Fibroblast of lung (primary cell): Measurements from ENCODE around the gene PRELID3B. TPM values are rescaled to one million over a fixed set of nuclear protein-coding genes. Genes with fewer than 3 reads are reported as not detected.

Experiments
- DNase-seq, 2 donors: peaks; one replicate each; pipeline versions ENCODE4 v3.0.0 to v3.0.0-alpha.2; 2010; ENCODE audit warnings: low read depth in 2 of 2
- H2AFZ ChIP-seq: 2 replicates; pipeline ENCODE4 v1.5.1; 2012; ENCODE audit warnings: low read length, control low read depth, inconsistent platforms
- H3K27ac ChIP-seq: 2 replicates; pipeline ENCODE4 v1.5.1; 2011; ENCODE audit warnings: low read length, control low read depth; ENCODE audit not compliant: insufficient read depth
- H3K27me3 ChIP-seq: 2 replicates; pipeline ENCODE4 v1.5.1; 2011; ENCODE audit warnings: mild to moderate bottlenecking, low read length; ENCODE audit not compliant: control insufficient read depth, insufficient read depth
- H3K36me3 ChIP-seq: 2 replicates; pipeline ENCODE4 v1.5.1; 2011; ENCODE audit warnings: low read length; ENCODE audit not compliant: control insufficient read depth, insufficient read depth
- H3K4me1 ChIP-seq: 2 replicates; pipeline ENCODE4 v1.5.1; 2011; ENCODE audit warnings: low read length; ENCODE audit not compliant: control insufficient read depth, insufficient read depth; ENCODE audit errors: extremely low read depth
- H3K4me2 ChIP-seq: 2 replicates; pipeline ENCODE4 v1.5.1; 2011; ENCODE audit warnings: low read length, control low read depth; ENCODE audit not compliant: insufficient read depth; ENCODE audit errors: extremely low read depth
- H3K4me3 ChIP-seq, 4 experiments: fragments of 200-600 bp in 1 of 4; sonication (generic) in 1 of 4; replicated peaks in 1 of 4; 2 replicates each; pipeline ENCODE4 v1.5.1; 2011 to 2016; ENCODE audit warnings: low read length in 4 of 4, low read depth in 3 of 4, mild to moderate bottlenecking in 3 of 4, control low read depth in 2 of 4, inconsistent platforms in 1 of 4, mixed read lengths in 1 of 4; ENCODE audit not compliant: insufficient read depth in 1 of 4; ENCODE audit errors: control extremely low read depth in 1 of 4
- H3K79me2 ChIP-seq: 2 replicates; pipeline ENCODE4 v1.5.1; 2012; ENCODE audit warnings: mild to moderate bottlenecking, low read length, inconsistent platforms; ENCODE audit not compliant: control insufficient read depth, insufficient read depth
- H3K9ac ChIP-seq: 2 replicates; pipeline ENCODE4 v1.5.1; 2011; ENCODE audit warnings: mild to moderate bottlenecking, low read length, control low read depth; ENCODE audit not compliant: insufficient read depth
- H3K9me3 ChIP-seq: 2 replicates; pipeline ENCODE4 v1.5.1; 2012; ENCODE audit warnings: low read depth, low read length; ENCODE audit not compliant: control insufficient read depth, insufficient read depth
- H4K20me1 ChIP-seq: 2 replicates; pipeline ENCODE4 v1.5.1; 2011; ENCODE audit warnings: low read length; ENCODE audit not compliant: control insufficient read depth, insufficient read depth; ENCODE audit errors: extremely low read depth
- CTCF ChIP-seq, 2 donors: IDR thresholded peaks in 1 of 2; conservative IDR thresholded peaks in 1 of 2; 1 replicate in 1 of 2; 2 replicates in 1 of 2; pipeline ENCODE4 v1.5.1; 2011 to 2012; ENCODE audit warnings: low read length in 2 of 2, control low read depth in 1 of 2, inconsistent platforms in 1 of 2, low read depth in 1 of 2, mild to moderate bottlenecking in 1 of 2
- EZH2 ChIP-seq: IDR thresholded peaks from 2 replicates; pipeline ENCODE4 v1.5.1; 2012; ENCODE audit warnings: low read length, control low read depth, mild to moderate bottlenecking; ENCODE audit errors: missing control alignments
- polyA plus RNA-seq, 2 donors: library from polyadenylated mRNA; depleted of rRNA in 1 of 2; stranded (reverse) in 1 of 2; unstranded in 1 of 2; fragments of >200 nt; gene quantifications; 2 replicates each; pipeline ENCODE4 v1.2.1, GENCODE V29; 2011 to 2012; ENCODE audit warnings: missing spikeins in 1 of 2
- total RNA-seq: library from RNA; depleted of rRNA; stranded (reverse); fragments of >200 nt; gene quantifications from 2 replicates; pipeline ENCODE4 v1.2.1, GENCODE V29; 2014

PRELID3B gene
- total and polyA plus RNA-seq, 2 donors (not counting 1 experiment from before 2014, with no cell fraction given): 64.5 to 127 TPM

DNA sequence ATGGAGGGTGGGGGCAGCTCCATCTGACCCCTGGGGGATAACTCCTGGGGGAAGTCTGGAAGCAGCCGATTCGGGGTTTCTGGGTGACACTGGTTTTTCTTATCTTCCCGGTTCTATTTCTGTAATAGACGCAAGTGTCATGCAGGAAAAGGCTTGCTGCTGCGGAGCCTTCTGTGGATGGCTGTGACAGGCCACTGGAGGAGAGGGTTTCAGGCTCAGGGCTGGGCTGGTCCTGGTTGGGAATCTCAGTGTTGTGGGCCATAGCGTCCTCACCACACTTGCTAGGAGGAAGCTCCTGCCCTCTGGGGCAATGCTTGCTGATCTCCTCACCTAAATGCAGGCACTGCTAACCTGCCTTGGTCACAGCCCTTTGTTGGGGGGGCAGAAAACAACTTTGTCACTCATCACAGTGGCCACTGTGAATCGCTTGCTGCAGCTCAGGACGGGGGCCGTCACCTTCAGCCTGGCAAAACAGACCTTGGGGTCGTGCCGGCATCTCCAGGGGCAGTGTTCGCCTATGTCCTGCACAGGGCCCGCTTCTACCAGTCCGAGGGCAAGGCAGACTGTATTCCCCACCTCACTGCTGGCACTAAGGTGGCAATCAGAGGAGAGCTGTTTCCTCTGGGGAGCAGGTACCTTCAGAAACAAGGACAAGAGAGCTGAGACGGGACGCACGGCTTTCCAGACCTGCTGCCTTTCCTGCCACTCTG lies 27.8 kb downstream of the PRELID3B start:
- Histone ChIP-seq H3K79me2 (no peaks in the 10 kb centered on the region), H3K4me2 (no peak overlapping the region), H4K20me1 (no peaks in the 10 kb centered on the region), H3K27me3 (no peaks in the 10 kb centered on the region), H3K27ac (no peak overlapping the region), H3K4me1 (peaks cover 11% of the 10 kb centered on the region), H3K9ac (no peak overlapping the region), H2AFZ (no peak overlapping the region), H3K4me3 (no peak overlapping the region), H3K36me3 (no peaks in the 10 kb centered on the region), H3K9me3 (no peaks in the 10 kb centered on the region)
- TF ChIP-seq EZH2 (no peak), CTCF (conservative IDR thresholded peaks at IDR 0.05 in 1 of 2, IDR thresholded peaks at IDR 0.05 in 1 of 2; ENCODE audit: low read depth in 1 of 2, low read length in 2 of 2) (no peak)
- DNase-seq: no peak

DNA sequence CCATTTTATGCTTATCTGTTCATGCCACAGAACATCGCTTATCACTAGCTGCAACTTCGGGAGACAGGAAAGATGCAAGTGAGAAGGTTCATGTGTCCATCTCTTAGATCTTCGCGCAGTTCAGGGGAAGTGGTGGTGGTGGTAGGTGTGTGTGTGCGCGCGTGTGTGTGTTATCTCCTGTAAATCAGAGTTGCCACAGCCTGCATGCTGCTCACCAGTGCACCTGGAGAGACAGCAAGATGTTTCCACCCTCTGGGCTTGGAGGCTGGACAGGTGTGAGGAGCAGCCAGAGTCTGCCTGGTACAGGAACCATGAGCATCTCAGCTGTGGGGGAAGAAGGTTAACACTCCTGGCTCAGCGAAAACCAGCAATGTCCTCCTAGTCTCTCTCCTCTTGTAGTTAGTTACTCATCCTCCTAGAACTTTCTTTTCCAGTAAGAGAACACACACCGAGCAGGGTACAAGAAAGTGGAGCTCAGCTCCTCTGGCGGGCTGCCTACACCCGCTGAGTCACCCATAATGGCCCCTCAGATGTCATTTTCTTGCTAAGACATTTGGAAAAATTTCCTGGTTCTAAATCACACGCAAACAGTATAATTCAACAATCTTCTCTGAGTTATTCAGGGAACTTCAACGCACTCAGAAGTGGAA lies 28.5 kb downstream of the PRELID3B start:
- H3K4me2 ChIP-seq: no peak overlapping the region

More for the DNA sequence above, 28.5 kb downstream of the PRELID3B start:
- no peak overlapping the region for H3K27ac ChIP-seq
- no peak for TF ChIP-seq CTCF (conservative IDR thresholded peaks at IDR 0.05 in 1 of 2, IDR thresholded peaks at IDR 0.05 in 1 of 2; ENCODE audit: low read depth in 1 of 2, low read length in 2 of 2)
- H3K27me3 ChIP-seq: no peaks in the 10 kb centered on the region
- H3K79me2 ChIP-seq: no peaks in the 10 kb centered on the region
- H2AFZ ChIP-seq: no peak overlapping the region
- H3K9ac ChIP-seq: no peak overlapping the region
- DNase-seq: peak; percentile 72 to 78
- H3K4me3 ChIP-seq: no peak overlapping the region
- peaks cover 11% of the 10 kb centered on the region for H3K4me1 ChIP-seq
- H3K36me3 ChIP-seq: no peaks in the 10 kb centered on the region
- no peaks in the 10 kb centered on the region for H3K9me3 ChIP-seq
- H4K20me1 ChIP-seq: no peaks in the 10 kb centered on the region
